Left hindlimb (tissue), 1 donor: ENCODE data around the gene TNIK.
A peak's percentile ranks its signal among the peaks of the same experiment; 100 is the strongest.

ENCODE experiments used
- DNase-seq: peaks from one replicate; pipeline ENCODE4 v3.0.0-alpha.2; 2018

TNIK gene

DNA sequence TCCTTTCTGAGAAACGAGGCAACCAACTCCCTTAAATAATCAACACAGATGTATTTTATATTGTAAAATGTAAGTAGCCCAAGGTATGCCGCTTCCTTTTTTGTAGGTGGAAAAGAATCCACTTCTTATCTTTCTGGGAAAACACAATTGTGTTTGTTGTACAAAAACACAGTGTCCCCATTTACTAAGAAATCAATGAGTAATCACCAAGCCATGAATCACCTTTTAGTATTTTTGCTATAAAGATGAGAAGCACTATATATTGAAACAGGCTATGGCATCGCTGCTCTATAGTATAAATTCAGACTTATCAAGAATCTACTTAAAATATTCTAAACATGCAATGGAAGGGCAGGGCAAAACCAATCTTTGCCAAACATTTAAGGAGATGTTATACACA is 104.0 kb downstream of the TNIK start:
- DNase-seq, result no peak

DNA sequence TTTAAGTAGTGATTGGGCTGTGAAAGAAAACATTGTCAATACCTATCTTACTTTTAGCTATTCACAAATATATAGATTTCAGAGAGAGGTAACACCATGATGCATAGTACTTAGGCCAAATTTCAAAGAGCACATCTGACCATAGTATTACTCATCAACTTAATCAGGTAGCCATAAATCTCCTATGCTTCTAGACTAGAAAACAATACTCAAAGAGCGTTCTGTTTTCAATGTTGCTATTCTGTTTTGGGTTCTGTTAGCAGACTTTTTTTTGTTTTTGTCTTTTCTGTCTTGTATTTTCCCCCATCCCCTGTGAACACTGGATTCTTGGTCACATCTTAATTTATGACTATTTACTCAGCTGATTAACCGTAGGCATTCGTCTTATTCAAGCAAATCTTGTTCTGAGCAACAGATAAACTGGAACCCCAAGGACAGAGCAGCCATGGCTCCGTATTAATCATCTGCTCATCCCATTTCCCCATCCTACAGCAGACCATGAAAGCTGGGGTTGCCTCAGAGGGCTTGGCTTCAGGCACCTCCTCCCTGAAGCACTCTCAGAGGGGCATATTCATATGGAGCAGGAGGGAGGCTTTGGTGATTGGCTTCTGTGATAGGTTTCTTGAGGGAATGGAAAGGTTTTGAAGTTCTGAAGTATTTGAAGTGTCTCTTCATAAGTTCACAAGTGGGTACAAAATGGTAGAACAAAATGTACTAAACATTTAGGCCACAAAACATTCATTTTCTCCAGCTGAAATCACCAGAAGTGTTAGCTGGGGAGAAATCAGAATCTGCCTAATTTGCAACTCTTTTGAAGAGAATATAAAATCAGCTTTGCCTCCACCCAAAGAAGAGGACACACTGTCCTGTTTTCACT is 105.3 kb downstream of the TNIK start:
- DNase-seq, result no peak

- DNase-seq, result no peak
These were observed 106.0 kb downstream of the TNIK start for GRCh38 chr3:171354049-171354705.

DNA sequence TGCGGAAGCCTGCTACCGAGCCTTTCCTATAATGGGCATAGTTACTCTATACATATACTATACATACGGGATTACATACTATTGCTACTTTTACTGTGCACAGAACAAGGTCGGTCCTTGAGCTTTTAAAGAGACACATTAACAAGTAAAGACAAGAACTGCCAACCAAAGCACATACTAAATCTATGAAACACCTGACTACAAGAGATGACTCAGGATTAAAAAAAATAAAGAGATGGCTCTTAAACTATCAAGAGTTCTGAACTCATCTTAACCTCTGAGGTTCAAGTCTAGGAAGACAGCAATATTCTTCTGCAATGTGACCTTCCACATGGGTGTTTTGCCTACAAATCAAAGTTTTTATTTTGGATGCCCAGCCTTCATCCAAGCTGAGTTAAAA is 106.8 kb downstream of the TNIK start:
- DNase-seq, result no peak

GRCh38 chr3:171352387-171352935 is 107.7 kb downstream of the TNIK start:
- no peak for DNase-seq

DNA sequence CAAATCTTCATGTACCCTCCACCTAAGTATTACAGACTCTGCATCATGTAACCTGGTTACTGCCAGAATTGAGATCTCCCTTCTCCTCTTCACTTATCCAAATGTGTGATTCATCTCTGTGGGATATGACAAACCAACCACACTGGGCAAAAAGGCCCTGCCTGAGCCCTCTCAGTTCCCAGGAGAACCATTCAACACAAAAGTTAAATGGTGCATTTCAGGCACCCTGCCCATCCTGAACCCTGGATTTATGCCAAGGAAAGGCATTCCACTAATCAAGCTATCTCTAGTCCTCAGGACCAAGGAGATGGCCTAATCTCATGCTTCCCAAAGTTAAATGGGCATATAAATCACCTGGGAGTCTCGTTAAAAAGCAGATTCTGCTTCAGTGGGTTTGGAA is 108.5 kb downstream of the TNIK start:
- no peak for DNase-seq

GRCh38 chr3:171350364-171350763 is 109.8 kb downstream of the TNIK start:
- DNase-seq, result no peak

- no peak for DNase-seq
These were observed 110.8 kb downstream of the TNIK start for GRCh38 chr3:171349392-171349791.

DNA sequence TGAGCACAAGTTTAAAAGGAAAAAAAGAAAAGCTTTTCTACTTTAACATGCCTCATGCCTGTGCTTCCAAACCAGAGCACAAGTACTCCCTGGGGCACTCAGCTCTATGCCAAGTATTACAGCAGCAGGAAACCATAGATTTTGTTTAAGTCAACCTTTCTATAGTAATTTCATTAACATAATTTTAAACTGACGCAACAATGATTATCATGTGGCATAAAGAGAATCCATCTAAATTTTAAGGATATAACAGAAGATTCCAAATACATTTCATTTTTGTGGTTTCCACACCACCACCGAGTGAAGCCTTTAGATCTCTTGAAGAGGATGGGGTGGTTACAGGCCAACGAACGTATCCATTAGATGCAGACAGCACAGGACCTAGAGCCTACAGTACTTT is 112.1 kb downstream of the TNIK start:
- peak; percentile 65 for DNase-seq

GRCh38 chr3:171347301-171348039 is 112.7 kb downstream of the TNIK start:
- no peak for DNase-seq

DNA sequence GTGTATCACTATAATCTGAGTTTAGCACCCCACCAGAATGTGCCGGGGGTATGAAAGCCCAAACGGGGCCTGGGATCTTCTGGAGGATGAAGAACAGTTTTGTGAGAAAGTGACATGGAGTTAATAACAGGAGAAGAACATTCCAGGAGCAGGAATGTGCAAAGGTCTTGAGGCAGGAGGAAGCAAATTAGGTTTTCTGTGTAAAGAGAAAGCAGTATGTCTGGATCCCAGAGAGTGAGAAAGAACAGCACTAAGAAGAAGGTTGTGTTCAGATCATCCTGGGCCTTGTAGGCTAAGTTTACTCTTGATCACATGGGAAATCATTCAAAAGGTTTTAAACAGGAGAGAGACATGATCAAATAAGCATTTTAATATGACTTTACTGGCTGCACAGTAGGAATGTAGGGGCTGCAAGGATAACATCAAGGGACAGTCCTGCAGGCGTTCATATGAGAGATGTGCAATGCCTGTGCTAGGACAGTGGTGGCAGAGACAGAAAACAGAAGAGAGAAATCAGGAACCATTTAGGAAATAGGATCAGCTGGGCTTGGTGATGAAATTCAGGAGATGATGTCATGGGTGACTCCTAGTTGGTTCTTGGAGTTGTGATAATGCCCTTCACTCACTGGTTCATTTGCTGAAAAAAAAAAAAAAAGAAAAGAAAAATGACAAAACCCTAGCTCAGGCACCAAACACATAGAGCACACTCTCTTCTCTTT is 113.5 kb downstream of the TNIK start:
- no peak for DNase-seq

GRCh38 chr3:171346019-171346418 is 114.2 kb downstream of the TNIK start:
- no peak for DNase-seq

GRCh38 chr3:171345107-171345843 is 114.9 kb downstream of the TNIK start:
- DNase-seq, result no peak

GRCh38 chr3:171343693-171344092 is 116.5 kb downstream of the TNIK start:
- no peak for DNase-seq

DNA sequence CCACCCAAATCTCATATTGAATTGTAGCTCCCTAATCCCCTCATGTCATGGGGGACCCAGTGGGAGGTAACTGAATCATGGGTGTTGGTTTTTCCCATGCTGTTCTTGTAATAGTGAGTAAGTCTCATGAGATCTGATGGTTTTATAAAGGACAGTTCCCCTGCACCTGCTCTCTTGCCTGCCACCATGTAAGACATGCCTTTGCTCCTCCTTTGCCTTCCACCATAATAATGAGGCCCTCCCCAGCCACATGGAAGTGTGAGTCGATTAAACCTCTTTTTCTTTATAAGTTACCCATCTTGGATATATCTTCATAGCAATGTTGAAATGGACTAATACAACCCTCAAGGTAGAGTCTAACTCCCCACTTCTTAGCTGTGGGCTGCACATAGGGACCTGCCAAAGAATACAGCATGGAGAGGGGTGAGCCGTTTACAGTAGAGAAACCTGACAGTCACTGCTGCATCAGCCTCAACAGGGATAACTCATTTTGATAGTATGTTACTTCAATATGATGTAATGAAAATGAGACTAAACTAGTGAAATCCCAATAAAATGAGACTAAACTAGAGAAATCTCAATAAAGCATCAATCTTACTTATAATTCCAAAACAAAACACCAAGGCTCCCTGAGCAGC is 117.3 kb downstream of the TNIK start:
- no peak for DNase-seq

- no peak for DNase-seq
These were observed 118.0 kb downstream of the TNIK start for GRCh38 chr3:171342200-171342599.

- no peak for DNase-seq
These were observed 119.8 kb downstream of the TNIK start for GRCh38 chr3:171340434-171340833.

- DNase-seq, result no peak
These were observed 120.6 kb downstream of the TNIK start for GRCh38 chr3:171339598-171339997.

DNA sequence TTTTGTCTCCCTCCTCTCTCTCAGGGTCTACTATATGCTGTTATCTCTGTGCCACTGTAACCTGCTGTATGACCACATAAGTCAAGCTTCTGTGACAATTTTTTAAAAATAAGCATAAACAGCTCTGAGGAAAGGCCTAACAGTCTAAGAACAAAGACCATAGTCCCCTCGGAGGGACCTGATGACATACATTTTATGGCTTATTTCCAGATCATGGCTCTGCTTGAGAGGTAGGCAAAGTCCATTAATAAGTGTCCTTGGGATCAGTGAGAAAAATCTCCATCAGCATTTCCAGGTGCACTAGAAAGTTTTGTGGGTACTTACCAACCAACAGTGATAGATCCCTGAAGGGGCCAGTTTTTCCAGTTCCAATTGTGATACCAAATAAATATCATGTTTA is 123.8 kb downstream of the TNIK start:
- DNase-seq, result no peak

DNA sequence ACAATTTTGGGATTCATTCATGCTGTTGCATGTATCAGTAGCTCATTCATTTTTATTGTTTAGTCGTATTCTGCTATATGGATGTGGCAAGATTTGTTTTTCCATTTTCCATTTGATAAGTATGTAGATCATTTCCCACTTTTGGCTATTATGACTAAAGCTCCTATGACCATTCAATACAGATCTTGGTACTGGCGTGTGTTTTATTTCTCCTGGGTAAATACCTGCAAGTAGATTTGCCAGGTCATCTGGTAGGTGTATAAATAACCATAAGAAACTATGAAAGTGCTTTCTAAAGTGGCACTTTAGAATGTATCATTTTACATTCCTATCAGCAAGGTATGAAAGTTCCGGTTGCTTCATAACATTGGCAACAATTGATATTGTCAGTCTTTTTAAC is 124.6 kb downstream of the TNIK start:
- no peak for DNase-seq

- DNase-seq, result no peak
These were observed 125.8 kb downstream of the TNIK start for GRCh38 chr3:171334465-171334811.
